Activated CD4-positive, CD25-positive, alpha-beta regulatory T cell (primary cell): ENCODE measurements around the gene PARD3B.

Experiments used
- DNase-seq, 4 experiments: peaks; one replicate each; lab custom pipeline; 2025; lab: John Stamatoyannopoulos, UW

Gene PARD3B

GRCh38 chr2:205619600-205619999 is 1074.3 kb downstream of the PARD3B start:
- DNase-seq = no peak

- DNase-seq = no peak
These were observed 1081.8 kb downstream of the PARD3B start for GRCh38 chr2:205627085-205627484.

- no peak for DNase-seq
These were observed 1083.1 kb downstream of the PARD3B start for GRCh38 chr2:205628422-205628821.

GRCh38 chr2:205629091-205629776 is 1084.0 kb downstream of the PARD3B start:
- no peak for DNase-seq

- no peak for DNase-seq
These were observed 1088.7 kb downstream of the PARD3B start for GRCh38 chr2:205633994-205634393.

GRCh38 chr2:205636549-205637319 is 1091.5 kb downstream of the PARD3B start:
- no peak for DNase-seq

GRCh38 chr2:205637320-205637602 is 1092.0 kb downstream of the PARD3B start:
- DNase-seq = no peak

GRCh38 chr2:205637779-205638503 is 1092.7 kb downstream of the PARD3B start:
- no peak for DNase-seq

GRCh38 chr2:205640716-205641115 is 1095.4 kb downstream of the PARD3B start:
- DNase-seq = no peak

GRCh38 chr2:205642599-205643356 is 1097.5 kb downstream of the PARD3B start:
- DNase-seq = no peak

- no peak for DNase-seq
These were observed 1098.2 kb downstream of the PARD3B start for GRCh38 chr2:205643391-205643885.

GRCh38 chr2:205644018-205644417 is 1098.7 kb downstream of the PARD3B start:
- DNase-seq = no peak

GRCh38 chr2:205646680-205647079 is 1101.4 kb downstream of the PARD3B start:
- DNase-seq = no peak

GRCh38 chr2:205650450-205650849 is 1105.2 kb downstream of the PARD3B start:
- DNase-seq = no peak

GRCh38 chr2:205650931-205651330 is 1105.7 kb downstream of the PARD3B start:
- no peak for DNase-seq

GRCh38 chr2:205651719-205652118 is 1106.4 kb downstream of the PARD3B start:
- DNase-seq = no peak

GRCh38 chr2:205654878-205655605 is 1109.8 kb downstream of the PARD3B start:
- DNase-seq = no peak

GRCh38 chr2:205655779-205656456 is 1110.6 kb downstream of the PARD3B start:
- DNase-seq = no peak

- no peak for DNase-seq
These were observed 1111.2 kb downstream of the PARD3B start for GRCh38 chr2:205656461-205656860.

- no peak for DNase-seq
These were observed 1111.7 kb downstream of the PARD3B start for GRCh38 chr2:205656941-205657340.

- DNase-seq = no peak
These were observed 1112.3 kb downstream of the PARD3B start for GRCh38 chr2:205657579-205657978.
